Type B pancreatic cell (in vitro differentiated cells): ENCODE results near the gene BUB1B. TPM values are rescaled to one million over a fixed set of nuclear protein-coding genes. Genes with fewer than 3 reads are reported as not detected.
"Not testable (repeated sequence)": the region's sequence is repeated elsewhere in the genome, so short reads cannot be mapped to it uniquely, and the experiment has no call there.

Source experiments
- DNase-seq: peaks from one replicate; pipeline ENCODE4 v3.0.0; 2021; ENCODE audit warnings: mixed read lengths; ENCODE audit not compliant: unreplicated experiment; ENCODE audit errors: extremely low spot score
- H3K27ac Mint-ChIP-seq: 2 replicates; pipeline ENCODE4 v1.8.0; 2021; ENCODE audit warnings: mild to moderate bottlenecking, mixed read lengths
- H3K27me3 Mint-ChIP-seq: 2 replicates; pipeline ENCODE4 v1.8.0; 2021; ENCODE audit warnings: mixed read lengths
- H3K36me3 Mint-ChIP-seq: 2 replicates; pipeline ENCODE4 v1.8.0; 2021; ENCODE audit warnings: mixed read lengths
- H3K4me1 Mint-ChIP-seq: one replicate; pipeline ENCODE4 v1.8.0; 2021; ENCODE audit warnings: mixed read lengths; ENCODE audit not compliant: unreplicated experiment
- H3K4me3 Mint-ChIP-seq: 2 replicates; pipeline ENCODE4 v1.8.0; 2021; ENCODE audit warnings: mild to moderate bottlenecking, mixed read lengths
- H3K9me3 Mint-ChIP-seq: 2 replicates; pipeline ENCODE4 v1.8.0; 2021; ENCODE audit warnings: mixed read lengths
- total RNA-seq: library from RNA; stranded (reverse); gene quantifications from 2 replicates; pipeline ENCODE4 v1.2.1, GENCODE V29; 2021; ENCODE audit warnings: low replicate concordance
- TF ChIP-seq, protein P1 (sequence below): fragments of 200-600 bp; sonication (generic); conservative IDR thresholded peaks from 2 replicates; pipeline ENCODE4 v1.5.0; 2021; ENCODE audit warnings: antibody characterized with exemption, mild to moderate bottlenecking

BUB1B gene
- total RNA-seq, 1 donor from 2014 or later, result 69.5 TPM

DNA sequence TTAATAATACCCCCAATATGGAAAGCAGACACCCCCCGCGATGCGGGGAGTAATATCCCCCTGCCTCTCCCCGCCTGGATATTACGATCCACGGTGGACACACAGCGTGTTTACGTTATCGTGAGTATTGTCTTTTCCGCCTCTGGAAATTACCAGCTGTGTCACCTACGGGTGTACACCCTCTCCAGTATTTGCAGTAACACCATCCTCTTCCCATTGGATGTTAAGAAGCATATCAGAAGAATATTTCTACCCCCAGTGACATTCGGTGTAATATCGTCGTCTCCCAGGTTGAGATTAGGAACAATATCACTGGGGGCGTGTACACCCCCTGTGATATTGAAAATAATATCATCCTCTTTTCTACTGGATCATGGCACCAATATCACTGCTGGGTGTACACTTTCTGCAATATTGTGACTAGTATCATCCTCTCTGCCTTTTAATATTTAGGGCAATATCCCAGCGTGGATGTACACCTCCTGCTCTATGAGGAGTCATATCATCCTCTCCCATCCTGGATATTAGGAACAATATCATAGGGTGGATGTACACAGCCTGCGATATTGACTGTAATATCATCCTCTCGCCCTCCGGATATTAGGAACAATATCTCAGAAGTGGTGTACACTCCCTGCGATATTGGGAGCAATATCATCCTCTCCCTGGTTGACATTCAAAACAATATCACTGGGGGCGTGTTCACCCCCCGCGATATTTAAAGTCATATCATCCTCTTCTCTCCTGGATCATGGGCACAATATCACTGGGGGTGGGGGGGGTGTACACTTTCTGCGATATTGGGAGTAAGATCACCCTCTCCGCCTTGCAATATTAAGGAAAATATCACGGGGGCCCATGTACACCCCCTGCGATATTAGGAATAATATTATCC, 31.9 kb upstream of the BUB1B start:
- Mint-ChIP-seq H3K4me3 (no peak overlapping the region), H3K36me3 (no peaks in the 10 kb centered on the region)

DNA sequence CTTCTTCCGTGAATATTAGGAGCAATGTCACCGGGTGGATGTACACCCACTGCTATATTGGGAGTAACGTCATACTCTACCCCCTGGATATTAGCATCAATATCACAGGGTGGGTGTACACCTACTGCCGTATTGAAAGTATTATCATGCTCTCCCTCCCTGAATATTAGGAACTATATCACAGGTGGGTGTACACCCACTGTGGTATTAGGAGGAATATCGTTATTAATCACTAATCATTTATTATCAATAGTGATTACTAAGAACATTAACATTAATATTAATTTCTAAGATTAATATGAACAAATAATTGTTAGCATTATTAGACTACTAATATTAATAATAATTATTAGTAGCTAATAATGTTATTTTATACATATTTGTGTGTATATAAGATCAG, 30.8 kb upstream of the BUB1B start:
- Mint-ChIP-seq H3K27me3 (no peaks in the 10 kb centered on the region), H3K9me3 (no peaks in the 10 kb centered on the region), H3K4me3 (no peak overlapping the region), H3K4me1 (no peaks in the 10 kb centered on the region), H3K36me3 (no peaks in the 10 kb centered on the region), H3K27ac (no peak overlapping the region)
- TF ChIP-seq, protein P1, sequence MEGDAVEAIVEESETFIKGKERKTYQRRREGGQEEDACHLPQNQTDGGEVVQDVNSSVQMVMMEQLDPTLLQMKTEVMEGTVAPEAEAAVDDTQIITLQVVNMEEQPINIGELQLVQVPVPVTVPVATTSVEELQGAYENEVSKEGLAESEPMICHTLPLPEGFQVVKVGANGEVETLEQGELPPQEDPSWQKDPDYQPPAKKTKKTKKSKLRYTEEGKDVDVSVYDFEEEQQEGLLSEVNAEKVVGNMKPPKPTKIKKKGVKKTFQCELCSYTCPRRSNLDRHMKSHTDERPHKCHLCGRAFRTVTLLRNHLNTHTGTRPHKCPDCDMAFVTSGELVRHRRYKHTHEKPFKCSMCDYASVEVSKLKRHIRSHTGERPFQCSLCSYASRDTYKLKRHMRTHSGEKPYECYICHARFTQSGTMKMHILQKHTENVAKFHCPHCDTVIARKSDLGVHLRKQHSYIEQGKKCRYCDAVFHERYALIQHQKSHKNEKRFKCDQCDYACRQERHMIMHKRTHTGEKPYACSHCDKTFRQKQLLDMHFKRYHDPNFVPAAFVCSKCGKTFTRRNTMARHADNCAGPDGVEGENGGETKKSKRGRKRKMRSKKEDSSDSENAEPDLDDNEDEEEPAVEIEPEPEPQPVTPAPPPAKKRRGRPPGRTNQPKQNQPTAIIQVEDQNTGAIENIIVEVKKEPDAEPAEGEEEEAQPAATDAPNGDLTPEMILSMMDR, result no peak
- no peak for DNase-seq

More for the DNA sequence above, 31.9 kb upstream of the BUB1B start:
- no peak overlapping the region for H3K27ac Mint-ChIP-seq
- H3K9me3 Mint-ChIP-seq, result no peaks in the 10 kb centered on the region
- TF ChIP-seq, protein P1, result no peak
- no peaks in the 10 kb centered on the region for H3K27me3 Mint-ChIP-seq
- H3K4me1 Mint-ChIP-seq, result peaks cover 6% of the 10 kb centered on the region
- DNase-seq, result no peak

DNA sequence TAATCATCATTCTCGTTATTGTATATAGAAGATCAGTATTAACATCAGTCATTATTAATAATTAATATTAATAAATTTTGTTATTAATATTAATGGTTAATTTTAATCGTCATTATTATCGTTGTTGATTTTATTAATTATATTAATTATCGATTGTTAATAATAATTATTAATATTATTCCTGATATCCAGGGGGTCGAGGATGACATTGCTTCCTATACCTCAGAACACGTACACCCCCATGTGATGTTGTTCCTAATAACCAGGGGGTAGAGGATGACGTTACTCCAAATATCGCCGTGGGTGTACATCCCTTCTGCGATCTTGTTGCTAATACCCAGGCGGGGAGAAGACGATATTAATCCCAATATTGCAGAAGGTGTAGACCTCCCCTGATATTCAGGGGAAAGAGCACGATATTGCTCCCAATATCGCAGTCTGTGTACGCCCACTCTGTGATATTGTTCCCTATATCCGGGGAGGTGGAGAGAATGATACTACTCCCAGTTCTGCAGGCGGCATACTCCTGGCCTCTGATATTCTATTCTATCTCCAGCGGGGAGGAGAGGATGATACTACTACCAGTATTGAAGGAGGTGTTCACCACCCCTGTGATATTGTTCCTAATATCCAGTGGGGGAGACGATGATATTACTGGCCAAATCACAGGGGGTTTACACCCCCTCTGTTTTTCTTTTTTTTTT, 29.9 kb upstream of the BUB1B start:
- Mint-ChIP-seq H3K27me3 (no peaks in the 10 kb centered on the region), H3K4me3 (no peak overlapping the region), H3K36me3 (no peaks in the 10 kb centered on the region), H3K4me1 (peaks cover 6% of the 10 kb centered on the region), H3K9me3 (no peaks in the 10 kb centered on the region), H3K27ac (no peak overlapping the region)
- DNase-seq, result no peak
- TF ChIP-seq, protein P1, result no peak

DNA sequence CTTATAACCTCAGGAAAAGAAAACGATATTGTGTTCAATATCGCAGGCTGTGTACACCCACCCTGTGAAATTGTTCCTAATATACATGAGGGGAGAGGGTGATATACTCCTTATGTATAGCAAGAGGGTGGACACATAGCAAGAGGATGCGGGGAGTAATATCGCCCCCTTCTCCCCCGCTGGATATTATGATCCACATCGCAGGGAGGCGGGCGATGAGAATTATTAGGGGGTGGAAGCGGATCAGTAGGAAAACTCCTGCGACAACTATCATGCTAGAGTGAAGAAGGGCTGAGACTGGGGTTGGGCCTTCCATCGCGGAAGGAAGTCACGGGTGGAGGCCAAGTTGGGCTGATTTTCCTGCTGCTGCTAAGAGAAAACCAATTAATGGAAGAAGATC, 27.3 kb upstream of the BUB1B start:
- DNase-seq, result no peak
- Mint-ChIP-seq H3K27ac (no peak overlapping the region), H3K9me3 (no peaks in the 10 kb centered on the region), H3K27me3 (no peaks in the 10 kb centered on the region), H3K4me1 (peaks cover 11% of the 10 kb centered on the region), H3K36me3 (no peaks in the 10 kb centered on the region), H3K4me3 (no peak overlapping the region)
- TF ChIP-seq, protein P1, result no peak

DNA sequence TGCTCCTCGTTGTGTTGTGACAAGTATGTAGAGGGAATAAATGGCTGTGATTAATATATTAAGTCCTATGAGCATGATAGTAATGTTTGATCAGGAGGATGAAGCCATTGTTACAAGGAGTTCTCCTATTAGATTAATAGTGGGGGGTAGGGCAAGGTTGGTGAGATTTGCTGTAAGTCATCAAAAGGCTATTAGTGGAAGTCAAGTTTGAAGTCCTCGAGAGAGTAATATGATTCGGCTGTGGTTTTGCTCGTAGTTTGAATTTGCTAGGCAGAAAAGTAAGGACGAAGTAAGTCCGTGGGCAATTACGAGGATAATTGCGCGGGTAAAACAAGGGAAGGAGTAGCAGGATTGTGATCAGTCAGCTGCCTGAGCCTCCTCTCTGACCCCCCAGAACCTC, 26.0 kb upstream of the BUB1B start:
- TF ChIP-seq, protein P1, result no peak

DNA sequence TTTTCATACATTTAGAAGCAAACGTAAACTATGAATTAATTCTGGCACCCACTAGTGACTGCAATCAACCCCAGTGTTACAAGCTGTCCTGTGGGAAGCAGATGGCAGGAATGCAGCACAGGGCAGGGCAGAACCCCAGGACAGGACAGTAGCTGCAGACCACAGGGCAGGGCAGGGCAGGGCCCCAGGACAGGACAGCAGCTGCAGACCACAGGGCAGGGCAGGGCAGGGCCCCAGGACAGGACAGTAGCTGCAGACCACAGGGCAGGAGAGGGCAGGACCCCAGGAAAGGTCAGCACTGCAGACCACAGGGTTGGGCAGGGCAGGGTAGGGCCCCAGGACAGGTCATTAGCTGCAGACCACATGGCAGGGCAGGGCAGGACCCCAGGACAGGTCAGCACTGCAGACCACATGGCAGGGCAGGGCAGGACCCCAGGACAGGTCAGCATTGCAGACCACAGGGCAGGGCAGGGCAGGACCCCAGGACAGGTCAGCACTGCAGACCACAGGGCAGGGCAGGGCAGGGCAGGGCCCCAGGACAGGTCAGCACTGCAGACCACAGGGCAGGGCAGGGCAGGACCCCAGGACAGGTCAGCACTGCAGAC, 24.9 kb upstream of the BUB1B start:
- not testable (repeated sequence) for H3K27ac Mint-ChIP-seq, H3K4me3 Mint-ChIP-seq, DNase-seq, H3K36me3 Mint-ChIP-seq, H3K27me3 Mint-ChIP-seq, H3K9me3 Mint-ChIP-seq
- H3K4me1 Mint-ChIP-seq, result peaks cover 11% of the 10 kb centered on the region

More for the DNA sequence above, 26.0 kb upstream of the BUB1B start:
- no peaks in the 10 kb centered on the region for H3K27me3 Mint-ChIP-seq
- DNase-seq, result no peak
- no peak overlapping the region for H3K4me3 Mint-ChIP-seq
- H3K36me3 Mint-ChIP-seq, result no peaks in the 10 kb centered on the region
- H3K27ac Mint-ChIP-seq, result no peak overlapping the region
- H3K4me1 Mint-ChIP-seq, result peaks cover 11% of the 10 kb centered on the region
- H3K9me3 Mint-ChIP-seq, result no peaks in the 10 kb centered on the region
